ENCODE data around the gene PELI2.

PELI2 gene

GRCh38 chr14:56280843-56281242 lies 162.6 kb downstream of the PELI2 start:
- H3K79me2 ChIP-seq, result no peaks in the 10 kb centered on the region
- H2AFZ ChIP-seq, result no peak overlapping the region
- H3K36me3 ChIP-seq (ENCODE audit: control insufficient read depth, insufficient read depth, low read length), result no peaks in the 10 kb centered on the region
- H3K4me3 ChIP-seq (ENCODE audit: low read depth, low read length), result no peak overlapping the region
- H3K27me3 ChIP-seq (ENCODE audit: control insufficient read depth, insufficient read depth, low read length), result no peaks in the 10 kb centered on the region
- TF ChIP-seq CTCF (IDR thresholded peaks at IDR 0.05), result no peak
- no peak overlapping the region for H3K27ac ChIP-seq
- H3K9me3 ChIP-seq (ENCODE audit: control insufficient read depth, low read length), result no peaks in the 10 kb centered on the region
- no peaks in the 10 kb centered on the region for H3K4me1 ChIP-seq
- no peak overlapping the region for H3K9ac ChIP-seq
- H3K4me2 ChIP-seq (ENCODE audit: low read length), result no peak overlapping the region

GRCh38 chr14:56282179-56282578 lies 164.0 kb downstream of the PELI2 start:
- Histone ChIP-seq H3K36me3 (ENCODE audit: control insufficient read depth, insufficient read depth, low read length) (no peaks in the 10 kb centered on the region), H2AFZ (no peak overlapping the region), H3K9me3 (ENCODE audit: control insufficient read depth, low read length) (no peaks in the 10 kb centered on the region), H3K4me2 (ENCODE audit: low read length) (no peak overlapping the region), H3K79me2 (no peaks in the 10 kb centered on the region), H3K27me3 (ENCODE audit: control insufficient read depth, insufficient read depth, low read length) (no peaks in the 10 kb centered on the region), H3K4me3 (ENCODE audit: low read depth, low read length) (no peak overlapping the region), H3K4me1 (no peaks in the 10 kb centered on the region), H3K9ac (no peak overlapping the region), H3K27ac (no peak overlapping the region)
- no peak for TF ChIP-seq CTCF (IDR thresholded peaks at IDR 0.05)

GRCh38 chr14:56284641-56285040 lies 166.4 kb downstream of the PELI2 start:
- Histone ChIP-seq H3K4me2 (ENCODE audit: low read length) (no peak overlapping the region), H3K27ac (no peak overlapping the region), H3K9me3 (ENCODE audit: control insufficient read depth, low read length) (no peaks in the 10 kb centered on the region), H3K36me3 (ENCODE audit: control insufficient read depth, insufficient read depth, low read length) (no peaks in the 10 kb centered on the region), H3K4me3 (ENCODE audit: low read depth, low read length) (no peak overlapping the region), H3K9ac (no peak overlapping the region), H3K27me3 (ENCODE audit: control insufficient read depth, insufficient read depth, low read length) (no peaks in the 10 kb centered on the region), H3K4me1 (no peaks in the 10 kb centered on the region), H2AFZ (no peak overlapping the region), H3K79me2 (no peaks in the 10 kb centered on the region)
- no peak for TF ChIP-seq CTCF (IDR thresholded peaks at IDR 0.05)

- H3K27ac ChIP-seq, result no peak overlapping the region
- H3K36me3 ChIP-seq (ENCODE audit: control insufficient read depth, insufficient read depth, low read length), result no peaks in the 10 kb centered on the region
- H3K4me1 ChIP-seq, result no peaks in the 10 kb centered on the region
- H3K4me3 ChIP-seq (ENCODE audit: low read depth, low read length), result no peak overlapping the region
- H3K4me2 ChIP-seq (ENCODE audit: low read length), result no peak overlapping the region
- no peaks in the 10 kb centered on the region for H3K9me3 ChIP-seq (ENCODE audit: control insufficient read depth, low read length)
- no peak overlapping the region for H2AFZ ChIP-seq
- H3K27me3 ChIP-seq (ENCODE audit: control insufficient read depth, insufficient read depth, low read length), result no peaks in the 10 kb centered on the region
- no peak overlapping the region for H3K9ac ChIP-seq
- TF ChIP-seq CTCF (IDR thresholded peaks at IDR 0.05), result no peak
- H3K79me2 ChIP-seq, result no peaks in the 10 kb centered on the region
Measured at GRCh38 chr14:56289155-56289554, 170.9 kb downstream of the PELI2 start.

GRCh38 chr14:56290195-56290594 lies 172.0 kb downstream of the PELI2 start:
- H3K27ac ChIP-seq, result no peak overlapping the region
- H3K36me3 ChIP-seq (ENCODE audit: control insufficient read depth, insufficient read depth, low read length), result no peaks in the 10 kb centered on the region
- no peak for TF ChIP-seq CTCF (IDR thresholded peaks at IDR 0.05)
- H3K9ac ChIP-seq, result no peak overlapping the region
- H3K4me1 ChIP-seq, result no peaks in the 10 kb centered on the region
- no peaks in the 10 kb centered on the region for H3K79me2 ChIP-seq
- H3K4me2 ChIP-seq (ENCODE audit: low read length), result no peak overlapping the region
- H3K4me3 ChIP-seq (ENCODE audit: low read depth, low read length), result no peak overlapping the region
- H2AFZ ChIP-seq, result no peak overlapping the region
- H3K27me3 ChIP-seq (ENCODE audit: control insufficient read depth, insufficient read depth, low read length), result no peaks in the 10 kb centered on the region
- no peaks in the 10 kb centered on the region for H3K9me3 ChIP-seq (ENCODE audit: control insufficient read depth, low read length)
